CD14-positive monocyte (primary cell): ENCODE results near the gene TTC7B. TPM values are rescaled to one million over a fixed set of nuclear protein-coding genes. Genes with fewer than 3 reads are reported as not detected.
A peak's percentile ranks its signal among the peaks of the same experiment; 100 is the strongest.

Experiments used
- DNase-seq, 3 donors: peaks; one replicate each; pipeline ENCODE4 v3.0.0-alpha.2; 2011 to 2022
- H2AFZ ChIP-seq: 2 replicates; pipeline ENCODE4 v1.6.0; 2012; ENCODE audit warnings: mild to moderate bottlenecking, low read depth, low read length, inconsistent platforms; ENCODE audit not compliant: insufficient read depth, poor library complexity, severe bottlenecking
- H3K27ac ChIP-seq, 2 donors: 1 replicate in 1 of 2; 2 replicates in 1 of 2; pipeline ENCODE4 v1.5.1; 2012 to 2013; ENCODE audit warnings: low read length in 2 of 2, control low read depth in 1 of 2, inconsistent platforms in 1 of 2, low read depth in 1 of 2, mild to moderate bottlenecking in 1 of 2
- H3K27me3 ChIP-seq, 2 donors: one replicate each; pipeline versions ENCODE4 v1.6.0 to v1.6.1; 2011 to 2013; ENCODE audit warnings: low read length in 2 of 2; ENCODE audit not compliant: control insufficient read depth in 2 of 2, insufficient read depth in 2 of 2
- H3K36me3 ChIP-seq, 2 donors: replicated peaks in 1 of 2; 1 replicate in 1 of 2; 2 replicates in 1 of 2; pipeline versions ENCODE4 v1.5.1 to v1.6.1; 2012 to 2013; ENCODE audit warnings: low read length in 2 of 2, control low read depth in 1 of 2, inconsistent platforms in 1 of 2, mild to moderate bottlenecking in 1 of 2; ENCODE audit not compliant: insufficient read depth in 2 of 2, control insufficient read depth in 1 of 2
- H3K4me1 ChIP-seq, 2 donors: 1 replicate in 1 of 2; 2 replicates in 1 of 2; pipeline versions ENCODE4 v1.5.1 to v1.6.1; 2012 to 2013; ENCODE audit warnings: low read length in 2 of 2, control low read depth in 1 of 2, inconsistent platforms in 1 of 2, mild to moderate bottlenecking in 1 of 2, moderate library complexity in 1 of 2; ENCODE audit not compliant: insufficient read depth in 2 of 2, control insufficient read depth in 1 of 2
- H3K4me2 ChIP-seq: replicated peaks from 2 replicates; pipeline ENCODE3; 2012; ENCODE audit warnings: low read length, moderate library complexity, mild to moderate bottlenecking; ENCODE audit not compliant: poor library complexity, severe bottlenecking; ENCODE audit errors: extremely low read depth
- H3K4me3 ChIP-seq, 3 experiments: fragments of 200-600 bp in 1 of 3; sonication (generic) in 1 of 3; replicated peaks in 1 of 3; 1 replicate in 2 of 3; 2 replicates in 1 of 3; pipeline ENCODE4 v1.5.1; 2011 to 2013; ENCODE audit warnings: low read length in 3 of 3, mild to moderate bottlenecking in 3 of 3, control low read depth in 2 of 3, low read depth in 2 of 3, inconsistent platforms in 1 of 3, moderate library complexity in 1 of 3
- H3K79me2 ChIP-seq: 2 replicates; pipeline ENCODE4 v1.6.0; 2012; ENCODE audit warnings: mild to moderate bottlenecking, control low read depth, inconsistent platforms, low read length, moderate library complexity; ENCODE audit not compliant: insufficient read depth
- H3K9ac ChIP-seq: 2 replicates; pipeline ENCODE4 v1.6.0; 2017; ENCODE audit warnings: low read length, mild to moderate bottlenecking; ENCODE audit not compliant: insufficient read depth, poor library complexity, severe bottlenecking
- H3K9me3 ChIP-seq, 2 donors: replicated peaks in 1 of 2; 1 replicate in 1 of 2; 2 replicates in 1 of 2; pipeline versions ENCODE4 v1.5.1 to v1.6.1; 2012 to 2013; ENCODE audit warnings: low read length in 2 of 2, control low read depth in 1 of 2; ENCODE audit not compliant: control insufficient read depth in 1 of 2, insufficient read depth in 1 of 2
- H4K20me1 ChIP-seq: 2 replicates; pipeline ENCODE4 v1.6.0; 2012; ENCODE audit warnings: mild to moderate bottlenecking, low read length, control low read depth, moderate library complexity; ENCODE audit not compliant: insufficient read depth
- H3K27ac Mint-ChIP-seq, 7 donors: one replicate each; pipeline ENCODE4 v1.8.0; 2020; ENCODE audit warnings: mild to moderate bottlenecking in 7 of 7, mixed read lengths in 7 of 7, moderate library complexity in 6 of 7, inconsistent platforms in 2 of 7
- H3K27me3 Mint-ChIP-seq, 3 donors: one replicate each; pipeline ENCODE4 v1.8.0; 2021 to 2022; ENCODE audit warnings: low read depth in 3 of 3, mild to moderate bottlenecking in 3 of 3, mixed read lengths in 3 of 3, moderate library complexity in 3 of 3, inconsistent platforms in 1 of 3
- H3K36me3 Mint-ChIP-seq, 2 donors: one replicate each; pipeline ENCODE4 v1.8.0; 2020; ENCODE audit warnings: mixed read lengths in 2 of 2, inconsistent platforms in 1 of 2, mild to moderate bottlenecking in 1 of 2
- H3K4me1 Mint-ChIP-seq: one replicate; pipeline ENCODE4 v1.8.0; 2020; ENCODE audit warnings: mild to moderate bottlenecking, mixed read lengths
- H3K4me3 Mint-ChIP-seq, 2 donors: one replicate each; pipeline ENCODE4 v1.8.0; 2020; ENCODE audit warnings: mild to moderate bottlenecking in 2 of 2, mixed read lengths in 2 of 2, moderate library complexity in 1 of 2
- H3K9me3 Mint-ChIP-seq, 7 donors: one replicate each; pipeline ENCODE4 v1.8.0; 2020 to 2022; ENCODE audit warnings: mixed read lengths in 7 of 7, mild to moderate bottlenecking in 6 of 7, moderate library complexity in 6 of 7, inconsistent platforms in 2 of 7
- WGBS: methylation state at CpG from one replicate; pipeline ENCODE4 v1.1.5; 2013; ENCODE audit warnings: missing lambda C conversion rate; ENCODE audit not compliant: insufficient coverage; 5-methylcytosine and 5-hydroxymethylcytosine counted together
- intact Hi-C, 2 donors: fragments of 100-400 bp; cut with micrococcal nuclease; formaldehyde crosslinking; loops; one replicate each; pipeline versions ENCODE4 v1.15.0 to v1.15.1; 2023
- polyA plus RNA-seq, 3 donors: library from polyadenylated mRNA; depleted of rRNA in 1 of 3; unstranded in 2 of 3; stranded (reverse) in 1 of 3; fragments of 300-500 nt in 2 of 3; fragments of >200 nt in 1 of 3; fragmentation: Illumina TruSeq in 2 of 3; gene quantifications; 1 replicate in 2 of 3; 2 replicates in 1 of 3; pipeline ENCODE4 v1.2.3, GENCODE V29; 2012 to 2021
- TF ChIP-seq, protein P1 (sequence below): fragments of 200-600 bp; IDR thresholded peaks from one replicate; pipeline ENCODE4 v1.8.0; 2022; ENCODE audit warnings: antibody characterized with exemption, mild to moderate bottlenecking

The TTC7B gene
- polyA plus RNA-seq, 3 donors, result 0.87 to 2.6 (median 1.2) TPM

GRCh38 chr14:90624227-90624626, 192.0 kb downstream of the TTC7B start:
- Histone ChIP-seq H3K36me3 (no peaks in the 10 kb centered on the region), H3K4me3 (no peak overlapping the region), H3K27ac (peak overlapping the region in 1 of 2 donors; percentile 60), H3K79me2 (no peaks in the 10 kb centered on the region), H2AFZ (no peak overlapping the region), H3K4me2 (peak overlapping the region; percentile 8), H3K9me3 (no peaks in the 10 kb centered on the region), H3K4me1 (peaks cover 28 to 45% of the 10 kb centered on the region in 2 donors), H3K27me3 (no peaks in the 10 kb centered on the region), H3K9ac (no peak overlapping the region), H4K20me1 (no peaks in the 10 kb centered on the region)
- 15% methylated on average over 3 of the region's 8 CpGs for WGBS
- peaks cover 5 to 9% of the 10 kb centered on the region in 2 donors for H3K36me3 Mint-ChIP-seq
- peaks cover 43% of the 10 kb centered on the region for H3K4me1 Mint-ChIP-seq
- peak overlapping the region in 1 of 2 donors; percentile 68 for H3K4me3 Mint-ChIP-seq
- peaks cover 1 to 12% (median 2%) of the 10 kb centered on the region in 3 donors for H3K27me3 Mint-ChIP-seq
- no peaks in the 10 kb centered on the region for H3K9me3 Mint-ChIP-seq
- intact Hi-C loops, result loop anchor here in 1 of 2 donors (10.0 kb wide), 1 partner anchor 51 kb away; no protein-coding TSS in a partner anchor
- H3K27ac Mint-ChIP-seq, result peak overlapping the region; percentile 73 to 92 (median 90)
- DNase-seq, result peak; percentile 86 to 89 (median 86)
- TF ChIP-seq, protein P1, sequence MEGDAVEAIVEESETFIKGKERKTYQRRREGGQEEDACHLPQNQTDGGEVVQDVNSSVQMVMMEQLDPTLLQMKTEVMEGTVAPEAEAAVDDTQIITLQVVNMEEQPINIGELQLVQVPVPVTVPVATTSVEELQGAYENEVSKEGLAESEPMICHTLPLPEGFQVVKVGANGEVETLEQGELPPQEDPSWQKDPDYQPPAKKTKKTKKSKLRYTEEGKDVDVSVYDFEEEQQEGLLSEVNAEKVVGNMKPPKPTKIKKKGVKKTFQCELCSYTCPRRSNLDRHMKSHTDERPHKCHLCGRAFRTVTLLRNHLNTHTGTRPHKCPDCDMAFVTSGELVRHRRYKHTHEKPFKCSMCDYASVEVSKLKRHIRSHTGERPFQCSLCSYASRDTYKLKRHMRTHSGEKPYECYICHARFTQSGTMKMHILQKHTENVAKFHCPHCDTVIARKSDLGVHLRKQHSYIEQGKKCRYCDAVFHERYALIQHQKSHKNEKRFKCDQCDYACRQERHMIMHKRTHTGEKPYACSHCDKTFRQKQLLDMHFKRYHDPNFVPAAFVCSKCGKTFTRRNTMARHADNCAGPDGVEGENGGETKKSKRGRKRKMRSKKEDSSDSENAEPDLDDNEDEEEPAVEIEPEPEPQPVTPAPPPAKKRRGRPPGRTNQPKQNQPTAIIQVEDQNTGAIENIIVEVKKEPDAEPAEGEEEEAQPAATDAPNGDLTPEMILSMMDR, result no peak

DNA sequence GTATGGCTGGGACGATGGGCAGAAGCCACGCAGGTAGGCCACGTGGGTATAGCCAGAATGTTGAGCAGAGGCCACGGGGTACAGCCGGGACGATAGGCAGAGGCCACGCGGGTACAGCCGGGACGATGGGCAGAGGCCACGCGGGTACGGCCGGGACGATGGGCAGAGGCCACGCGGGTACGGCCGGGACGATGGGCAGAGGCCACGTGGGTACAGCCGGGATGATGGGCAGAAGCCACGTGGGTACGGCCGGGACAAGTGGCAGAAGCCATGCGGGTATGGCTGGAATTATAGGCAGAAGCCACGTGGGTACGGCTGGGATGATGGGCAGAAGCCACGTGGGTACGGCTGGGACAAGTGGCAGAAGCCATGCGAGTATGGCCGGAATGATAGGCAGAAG, 195.0 kb downstream of the TTC7B start:
- no peak overlapping the region for H3K4me3 ChIP-seq
- Mint-ChIP-seq H3K27me3 (peaks cover 1 to 14% (median 2%) of the 10 kb centered on the region in 3 donors), H3K36me3 (peaks cover 0 to 9% of the 10 kb centered on the region in 2 donors), H3K4me3 (no peak overlapping the region), H3K27ac (peak overlapping the region in 1 of 7 donors; percentile 69), H3K4me1 (peaks cover 29% of the 10 kb centered on the region), H3K9me3 (no peaks in the 10 kb centered on the region)
- no peaks in the 10 kb centered on the region for H3K36me3 ChIP-seq
- H3K4me2 ChIP-seq, result no peak overlapping the region
- peaks cover 15 to 27% of the 10 kb centered on the region in 2 donors for H3K4me1 ChIP-seq
- H3K79me2 ChIP-seq, result no peaks in the 10 kb centered on the region
- TF ChIP-seq, protein P1, result no peak
- no peaks in the 10 kb centered on the region for H4K20me1 ChIP-seq
- no peak overlapping the region for H3K27ac ChIP-seq
- H2AFZ ChIP-seq, result no peak overlapping the region
- no peak for DNase-seq
- intact Hi-C loops, result loop anchor here in 1 of 2 donors (10.0 kb wide), 1 partner anchor 54 kb away; no protein-coding TSS in a partner anchor
- WGBS, result 98% methylated on average over 32 of the region's 32 CpGs
- H3K9me3 ChIP-seq, result no peaks in the 10 kb centered on the region
- H3K27me3 ChIP-seq, result no peaks in the 10 kb centered on the region
- H3K9ac ChIP-seq, result no peak overlapping the region
